Measurements from ENCODE around the gene ANO7.

DNA sequence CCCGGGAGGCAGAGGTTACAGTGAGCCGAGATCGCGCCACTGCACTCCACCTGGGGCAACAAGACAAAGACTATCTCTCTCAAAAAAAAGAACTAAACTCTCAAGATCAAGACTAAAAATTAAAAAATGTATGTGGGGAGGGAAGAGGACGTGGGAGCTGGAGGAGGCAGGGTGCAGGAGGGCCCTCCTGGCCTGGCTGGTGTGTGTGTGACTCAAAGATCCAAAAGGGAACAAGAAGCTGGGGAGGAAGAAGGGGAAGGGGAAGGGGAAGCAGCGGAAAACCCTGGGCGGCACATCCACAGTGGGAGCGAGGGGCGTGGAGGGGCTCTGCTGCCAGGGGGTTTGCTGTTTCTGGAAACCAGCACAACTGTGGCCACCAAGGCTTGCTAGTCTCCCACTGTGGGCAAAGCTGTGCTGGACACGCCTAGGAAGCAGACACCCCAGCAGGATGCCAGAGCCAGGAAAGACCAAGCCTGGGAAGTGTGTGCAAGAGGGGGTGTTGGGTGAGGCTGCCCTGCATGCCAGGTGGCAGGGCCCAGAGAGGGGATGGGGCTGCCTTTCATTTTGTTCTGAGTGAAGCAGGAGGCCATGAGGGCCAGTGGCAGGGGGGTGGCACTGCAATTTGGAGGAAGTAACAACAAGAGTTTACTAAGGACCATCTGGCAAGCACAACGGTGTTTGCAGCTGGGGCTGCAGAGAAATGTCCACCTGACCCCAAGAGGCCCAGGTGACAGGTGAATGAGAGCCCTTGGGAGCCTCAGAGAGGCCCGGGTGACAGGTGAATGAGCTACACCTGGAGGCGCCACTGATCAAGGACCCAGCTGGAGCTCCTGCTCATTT, 44.5 kb downstream of the ANO7 start:
- TF ChIP-seq, protein P1, sequence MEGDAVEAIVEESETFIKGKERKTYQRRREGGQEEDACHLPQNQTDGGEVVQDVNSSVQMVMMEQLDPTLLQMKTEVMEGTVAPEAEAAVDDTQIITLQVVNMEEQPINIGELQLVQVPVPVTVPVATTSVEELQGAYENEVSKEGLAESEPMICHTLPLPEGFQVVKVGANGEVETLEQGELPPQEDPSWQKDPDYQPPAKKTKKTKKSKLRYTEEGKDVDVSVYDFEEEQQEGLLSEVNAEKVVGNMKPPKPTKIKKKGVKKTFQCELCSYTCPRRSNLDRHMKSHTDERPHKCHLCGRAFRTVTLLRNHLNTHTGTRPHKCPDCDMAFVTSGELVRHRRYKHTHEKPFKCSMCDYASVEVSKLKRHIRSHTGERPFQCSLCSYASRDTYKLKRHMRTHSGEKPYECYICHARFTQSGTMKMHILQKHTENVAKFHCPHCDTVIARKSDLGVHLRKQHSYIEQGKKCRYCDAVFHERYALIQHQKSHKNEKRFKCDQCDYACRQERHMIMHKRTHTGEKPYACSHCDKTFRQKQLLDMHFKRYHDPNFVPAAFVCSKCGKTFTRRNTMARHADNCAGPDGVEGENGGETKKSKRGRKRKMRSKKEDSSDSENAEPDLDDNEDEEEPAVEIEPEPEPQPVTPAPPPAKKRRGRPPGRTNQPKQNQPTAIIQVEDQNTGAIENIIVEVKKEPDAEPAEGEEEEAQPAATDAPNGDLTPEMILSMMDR (IDR thresholded peaks at IDR 0.05; ENCODE audit: borderline replicate concordance, extremely low read depth, low read length, poor library complexity, severe bottlenecking), result no peak
- TF ChIP-seq EZH2 (IDR thresholded peaks at IDR 0.05; ENCODE audit: borderline replicate concordance, low read depth, low read length, severe bottlenecking), result no peak

Data from DND-41 (cell line).